CD4-positive, alpha-beta T cell treated with Interleukin-6 for 4 hours (primary cell): ENCODE results near the gene RXRA.

Experiments
- DNase-seq: peaks from one replicate; pipeline ENCODE4 v3.0.0-alpha.2; 2020; ENCODE audit warnings: mixed read lengths

RXRA gene

DNA sequence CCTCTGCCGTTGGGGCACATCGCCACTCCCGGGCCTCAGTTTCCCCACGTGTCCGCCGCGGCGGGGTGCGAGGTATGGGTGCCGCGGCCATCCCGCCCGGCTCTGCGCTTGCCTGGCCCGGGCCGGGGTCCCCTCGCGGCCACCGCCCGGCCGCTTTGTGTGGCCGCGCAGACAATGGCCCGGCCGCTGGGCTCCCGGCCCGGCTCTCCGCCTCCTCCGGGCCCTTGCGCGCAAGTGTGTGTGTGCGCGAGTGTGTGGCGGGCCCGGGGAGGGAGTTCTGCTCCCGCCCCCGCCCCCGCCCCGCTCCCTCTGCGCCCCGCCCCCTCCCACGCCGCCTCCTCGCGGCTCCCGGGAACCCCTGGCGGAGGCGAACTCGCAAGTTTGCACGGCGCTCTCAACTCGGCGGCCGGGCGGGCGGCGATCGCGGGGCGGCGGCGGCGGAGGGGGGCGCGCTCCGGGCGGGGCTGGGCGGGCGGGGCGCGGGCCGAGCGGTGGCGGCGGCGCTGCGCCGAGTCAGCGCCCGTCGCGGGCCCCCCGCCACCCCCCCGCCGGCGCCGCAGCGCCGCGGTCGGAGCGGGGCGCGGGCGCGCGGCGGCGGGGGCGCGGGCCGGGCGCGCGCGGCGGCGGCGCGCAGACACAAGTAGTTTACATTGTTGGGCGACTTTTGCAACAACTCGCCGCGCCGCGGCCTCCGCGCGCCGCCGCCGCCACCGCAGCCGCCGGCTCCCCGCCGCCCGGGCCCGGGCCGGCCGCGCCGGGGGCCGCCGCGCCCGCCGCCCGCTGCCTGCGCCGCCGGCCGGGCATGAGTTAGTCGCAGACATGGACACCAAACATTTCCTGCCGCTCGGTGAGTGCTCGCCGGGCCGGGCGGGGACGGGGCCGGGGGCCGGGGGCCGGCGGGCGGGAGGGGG lies at the start of gene RXRA:
Gene RXRA, plus strand, starts transcription at position 643 of the 911 bp plus-strand sequence. Its CDS starts 177 bp downstream, at position 820.
- peak; percentile 83 for DNase-seq

DNA sequence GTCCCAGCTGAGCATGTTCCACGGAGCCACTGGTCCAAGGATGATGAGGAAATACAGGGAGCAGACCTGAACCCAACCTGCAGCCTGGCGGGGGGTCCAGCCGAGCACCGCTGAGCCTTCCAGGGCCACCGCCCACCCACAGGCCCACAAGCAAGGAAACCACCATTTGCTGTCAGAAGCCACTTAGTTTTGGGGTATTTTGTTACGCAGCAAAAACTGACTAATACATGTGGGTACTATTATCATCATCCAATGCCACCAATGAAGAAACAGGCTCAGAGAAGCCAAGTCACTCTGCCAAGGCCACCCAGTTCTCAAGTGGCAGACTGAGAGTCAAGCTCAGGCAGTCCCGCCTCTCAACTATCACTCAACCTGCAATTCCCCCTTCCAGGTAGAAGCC lies 48.0 kb upstream of the RXRA start:
- no peak for DNase-seq

DNA sequence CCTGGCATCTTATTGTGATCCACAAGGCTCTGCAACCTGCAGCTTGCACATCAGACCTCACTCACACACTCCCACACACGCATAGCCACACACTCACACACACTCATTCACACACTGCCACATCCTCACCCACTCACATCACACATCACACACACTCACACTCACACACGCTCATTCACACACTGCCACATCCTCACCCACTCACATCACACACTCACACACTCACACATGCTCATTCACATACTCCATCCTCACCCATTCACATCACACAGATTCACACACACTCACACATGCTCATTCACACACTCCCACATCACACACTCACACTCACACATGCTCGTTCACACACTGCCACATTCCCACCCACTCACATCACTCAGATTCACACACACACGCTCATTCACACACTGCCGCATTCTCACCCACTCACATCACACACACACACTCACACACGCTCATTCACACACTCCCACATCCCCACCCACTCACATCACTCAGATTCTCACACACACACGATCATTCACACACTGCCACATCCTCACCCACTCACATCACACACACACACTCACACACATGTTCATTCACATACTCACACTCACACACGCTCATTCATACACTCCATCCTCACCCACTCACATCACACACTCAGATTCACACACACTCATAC lies 47.1 kb upstream of the RXRA start:
- no peak for DNase-seq

DNA sequence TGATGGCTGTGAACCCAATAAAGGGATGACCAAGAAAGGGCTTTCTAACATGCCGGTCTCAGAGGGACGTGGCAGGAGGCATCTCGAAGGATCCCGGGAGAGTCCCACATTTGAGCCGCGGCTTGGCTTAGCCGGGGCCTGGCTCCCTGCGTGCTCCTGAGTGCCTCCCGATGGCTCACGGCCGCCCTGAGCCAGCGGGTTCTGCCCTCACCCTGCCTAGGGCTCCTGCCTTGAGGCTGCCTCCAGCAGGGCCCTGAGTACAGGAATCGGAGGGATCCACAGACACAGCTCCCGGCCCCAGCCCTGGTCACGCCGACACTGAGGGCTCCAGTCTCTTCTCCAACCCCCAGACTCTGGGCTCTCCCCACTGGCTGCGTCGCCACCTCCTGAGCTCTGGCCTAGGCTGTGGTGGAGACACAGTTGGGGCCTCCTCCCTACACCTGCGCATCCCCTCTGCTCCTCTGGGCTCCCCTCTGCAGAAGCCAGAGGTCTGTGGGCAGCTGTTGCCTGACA lies 44.1 kb upstream of the RXRA start:
- no peak for DNase-seq

DNA sequence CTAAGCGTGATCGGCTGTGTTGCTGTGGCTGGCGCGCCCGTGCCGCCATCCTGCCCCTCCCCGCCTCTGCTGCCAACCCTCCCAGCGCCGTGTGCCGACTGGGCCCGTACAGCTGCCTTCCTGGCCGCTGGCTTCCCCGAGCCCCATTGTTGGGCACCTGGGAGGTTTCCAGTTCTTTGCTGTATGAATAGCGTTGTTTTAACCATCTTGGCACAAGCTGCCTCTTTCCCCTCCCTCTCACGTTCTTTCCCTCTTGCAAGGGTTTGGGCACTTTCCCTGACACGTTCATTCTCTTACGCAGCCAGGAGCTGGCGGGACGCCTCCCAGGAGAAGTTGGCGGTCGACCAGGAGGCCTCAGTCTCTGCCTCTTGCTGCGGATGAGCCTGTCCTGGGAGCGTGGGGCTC lies 43.1 kb upstream of the RXRA start:
- no peak for DNase-seq

DNA sequence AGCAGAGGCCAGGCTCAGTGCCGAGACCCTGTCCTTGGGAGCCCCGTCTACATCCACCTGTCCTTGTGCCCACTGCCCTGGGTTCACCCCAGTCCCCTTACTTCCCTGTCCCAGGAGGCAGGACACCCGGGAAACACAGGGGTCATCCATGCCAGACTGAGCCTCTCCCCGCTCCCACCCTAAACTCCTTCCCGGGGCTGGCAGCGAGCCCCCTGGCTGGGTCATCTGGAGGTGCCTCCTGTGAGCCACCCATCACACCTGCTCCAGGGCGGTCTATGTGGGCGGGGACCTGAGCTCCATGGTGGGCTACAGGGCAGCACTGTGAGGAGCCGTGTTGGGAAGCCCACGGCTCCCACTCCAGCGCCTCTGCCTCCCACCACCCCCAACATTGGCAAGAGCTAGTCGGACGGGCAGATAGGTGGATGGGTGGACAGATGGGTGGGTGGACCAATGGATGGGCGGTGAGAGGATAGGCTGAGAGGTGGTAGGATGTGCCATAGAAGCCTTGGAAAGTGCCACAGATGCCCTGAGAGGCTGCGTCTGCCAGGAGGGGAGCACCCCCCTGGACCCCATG lies 42.5 kb upstream of the RXRA start:
- DNase-seq, result no peak

DNA sequence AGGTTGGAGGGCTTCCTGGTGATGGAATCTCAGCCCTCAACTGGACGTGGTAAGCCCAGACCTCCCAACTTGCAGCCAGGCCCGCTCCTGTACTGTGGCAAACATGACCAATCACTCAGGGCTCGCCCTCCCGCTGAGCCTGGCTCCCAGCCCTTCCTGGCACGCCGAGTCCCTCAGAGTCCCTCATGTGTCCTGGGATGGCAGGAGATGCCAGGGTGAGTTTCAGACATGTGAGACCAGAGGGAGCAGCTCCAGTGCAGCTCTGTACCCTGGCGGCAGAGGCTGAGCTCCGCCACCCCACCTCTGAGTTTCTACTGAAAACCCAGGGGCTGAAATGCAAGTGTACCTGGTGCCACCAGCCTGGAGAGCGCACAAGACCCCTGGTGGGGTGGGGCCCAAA lies 42.0 kb upstream of the RXRA start:
- no peak for DNase-seq

DNA sequence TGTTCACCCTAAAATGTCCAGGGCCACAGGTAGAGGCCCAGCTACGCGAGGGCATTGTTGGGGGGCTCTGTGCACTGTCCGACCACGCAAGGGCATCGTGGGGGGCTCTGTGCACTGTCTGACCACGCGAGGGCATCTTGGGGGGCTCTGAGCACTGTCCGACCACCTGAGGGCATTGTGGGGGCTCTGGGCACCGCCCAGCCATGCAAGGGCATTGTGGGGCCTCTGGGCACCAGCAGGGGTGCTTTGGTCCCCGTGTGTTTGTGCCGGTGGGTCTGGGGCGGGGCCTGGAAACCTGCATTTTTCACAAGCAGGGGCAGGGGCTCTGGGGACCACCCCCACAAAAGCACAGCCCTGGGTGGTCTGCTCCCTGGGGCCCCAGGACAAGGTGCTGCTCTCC lies 41.5 kb upstream of the RXRA start:
- DNase-seq, result no peak

DNA sequence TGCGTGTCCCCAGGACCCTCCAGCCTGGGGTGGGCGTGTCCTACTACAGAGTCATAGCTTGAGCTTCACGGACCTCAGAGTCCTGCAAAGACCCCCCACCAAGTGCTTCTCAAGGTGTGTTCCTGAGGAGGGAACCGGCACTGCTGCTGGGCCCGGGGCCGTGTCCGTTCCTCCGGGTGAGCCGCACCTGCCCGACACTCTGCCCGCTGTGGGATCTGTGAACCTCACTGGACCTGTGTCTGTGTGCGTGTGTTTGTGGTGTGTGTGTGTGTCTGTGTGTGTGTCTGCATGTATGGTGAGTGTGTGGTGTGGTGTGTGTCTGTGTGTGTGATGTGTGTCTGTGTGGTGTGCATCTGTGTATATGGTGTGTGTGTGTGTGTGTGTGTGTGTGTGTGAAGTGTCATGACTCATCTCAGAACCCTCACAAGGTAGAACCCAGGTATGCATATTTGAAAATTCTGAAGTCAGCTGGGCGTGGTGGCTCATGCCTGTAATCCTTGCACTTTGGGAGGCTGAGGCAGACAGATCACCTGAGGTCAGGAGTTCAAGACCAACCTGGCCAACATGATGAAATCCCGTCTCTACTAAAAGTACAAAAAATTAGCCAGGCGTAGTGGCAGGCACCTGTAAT lies 40.9 kb upstream of the RXRA start:
- DNase-seq, result no peak

DNA sequence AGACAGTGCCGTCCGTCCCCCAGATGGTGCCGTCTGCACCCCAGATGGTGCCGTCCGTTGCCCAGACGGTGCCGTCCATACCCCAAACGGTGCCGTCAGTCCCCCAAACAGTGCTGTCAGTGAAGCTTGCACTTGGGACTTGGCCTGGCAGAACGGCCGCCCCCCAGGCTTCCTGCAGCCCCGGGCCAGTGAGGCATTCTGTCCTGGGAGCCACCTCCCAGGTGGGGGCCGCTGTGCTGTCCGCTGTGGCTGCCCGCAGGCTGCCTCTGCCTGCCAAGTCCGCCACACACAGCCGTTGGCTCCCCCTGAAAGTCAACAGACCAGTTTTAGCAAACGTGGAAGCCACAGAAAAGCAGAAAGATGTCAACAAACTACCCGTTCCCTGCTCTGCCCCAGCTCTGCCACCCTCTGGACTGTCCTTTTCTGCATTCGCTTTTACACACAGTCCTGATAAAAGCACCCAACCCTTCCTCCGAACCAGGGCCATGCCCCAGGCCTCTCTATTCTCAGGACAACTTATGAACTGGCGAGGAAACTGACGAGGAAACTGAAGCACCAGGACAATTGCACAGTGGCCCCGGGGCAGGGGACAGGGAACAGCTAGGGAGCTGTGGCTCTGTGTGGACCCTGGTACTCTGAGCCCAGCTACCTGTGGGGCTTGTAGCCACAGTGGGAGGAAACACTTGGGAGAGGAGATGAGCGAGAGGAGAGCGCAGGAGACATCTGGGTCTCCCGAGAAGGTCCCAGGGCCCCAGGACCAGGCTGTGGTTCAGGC lies 39.6 kb upstream of the RXRA start:
- DNase-seq, result no peak

DNA sequence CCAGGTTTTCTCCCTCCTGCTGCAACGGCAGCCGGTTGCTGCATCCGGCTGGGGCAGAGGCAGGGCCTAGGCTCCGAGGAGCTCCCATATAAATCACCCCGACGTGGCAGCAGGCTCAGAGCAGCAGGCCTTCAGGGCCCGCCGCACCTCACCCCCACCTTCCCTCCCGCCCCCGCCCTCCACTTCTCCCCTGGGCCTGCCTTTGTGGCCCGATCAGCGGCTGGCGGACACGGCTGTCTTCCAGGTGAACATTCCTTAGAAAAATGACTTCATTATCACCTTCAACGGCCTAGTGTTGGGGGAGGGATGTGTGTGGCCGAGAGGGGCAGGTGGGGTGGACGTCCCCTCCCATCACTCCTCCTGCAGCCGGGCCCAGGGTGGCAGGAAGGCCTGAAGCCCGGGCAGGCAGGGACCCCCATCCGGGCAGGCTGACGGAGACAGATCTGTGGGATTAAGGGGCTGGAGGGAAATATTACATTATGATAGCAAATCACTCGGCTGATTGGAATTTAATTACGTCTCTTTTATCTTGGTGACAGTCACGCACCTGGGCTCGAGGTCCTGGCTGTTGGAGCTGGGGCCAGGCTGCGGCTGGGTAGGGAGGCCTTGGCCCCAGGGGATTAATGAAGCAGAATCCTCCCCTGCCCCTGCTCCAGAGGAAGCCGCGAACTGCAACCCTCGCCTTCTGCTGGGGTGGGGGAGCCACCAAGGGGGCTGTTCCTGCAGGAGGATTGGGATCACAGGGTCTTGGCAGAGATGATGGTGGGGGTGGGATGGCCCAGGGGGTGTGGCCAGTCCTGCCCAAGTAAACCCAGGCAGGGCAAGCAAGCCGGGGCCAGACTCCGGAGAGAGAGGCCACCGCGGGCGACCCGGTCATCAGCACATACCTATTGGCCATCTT lies 38.4 kb upstream of the RXRA start:
- DNase-seq, result no peak

DNA sequence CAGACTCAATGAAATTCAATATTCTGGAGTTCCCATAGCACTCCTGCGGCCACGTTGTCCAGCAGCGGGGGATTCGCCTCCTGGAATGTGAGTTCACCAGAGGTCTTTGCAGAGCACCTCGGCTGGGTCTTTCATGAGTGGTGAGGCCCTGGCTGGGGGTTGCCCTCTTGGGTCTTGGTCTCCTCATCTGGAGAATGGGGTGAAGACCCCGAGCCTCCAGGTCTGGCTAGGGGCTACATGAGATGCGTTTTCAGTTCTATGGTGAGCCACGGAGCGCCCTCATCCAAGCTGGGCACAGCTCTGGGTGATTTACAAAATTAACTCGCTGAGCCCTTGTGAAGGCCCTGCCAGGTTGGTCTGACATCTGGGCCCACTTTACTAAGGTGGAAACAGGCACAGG lies 37.5 kb upstream of the RXRA start:
- no peak for DNase-seq

DNA sequence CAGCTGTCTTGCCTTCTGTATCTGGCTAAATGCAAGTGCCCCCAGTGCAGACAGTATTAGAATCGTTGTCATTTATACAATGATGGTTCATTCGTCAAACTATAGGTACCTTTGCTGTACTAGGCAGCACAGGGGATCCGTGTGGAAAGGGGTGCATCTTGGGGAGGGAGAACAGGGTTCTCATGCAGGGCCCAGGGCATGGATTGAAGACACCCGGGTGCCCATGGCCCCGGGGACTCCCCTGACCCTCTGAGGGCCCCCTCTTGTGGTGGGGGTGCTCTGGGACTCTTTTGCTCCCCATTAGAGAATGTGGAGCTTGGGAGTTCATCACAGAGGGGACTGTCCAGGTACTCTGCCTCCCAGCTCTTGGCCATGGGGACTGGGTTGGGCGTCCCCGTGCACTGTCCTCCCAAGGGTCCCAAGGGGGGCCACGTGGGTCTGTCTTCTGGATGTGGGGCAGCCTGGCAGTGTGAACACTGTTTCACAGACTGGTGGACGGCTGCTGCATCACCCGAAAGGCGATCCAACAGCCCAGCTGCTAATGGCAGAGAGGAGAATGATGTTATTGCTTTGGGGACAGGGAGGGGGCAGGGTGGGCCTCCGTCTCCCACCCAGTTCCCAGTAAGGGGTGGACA lies 36.9 kb upstream of the RXRA start:
- DNase-seq, result no peak

DNA sequence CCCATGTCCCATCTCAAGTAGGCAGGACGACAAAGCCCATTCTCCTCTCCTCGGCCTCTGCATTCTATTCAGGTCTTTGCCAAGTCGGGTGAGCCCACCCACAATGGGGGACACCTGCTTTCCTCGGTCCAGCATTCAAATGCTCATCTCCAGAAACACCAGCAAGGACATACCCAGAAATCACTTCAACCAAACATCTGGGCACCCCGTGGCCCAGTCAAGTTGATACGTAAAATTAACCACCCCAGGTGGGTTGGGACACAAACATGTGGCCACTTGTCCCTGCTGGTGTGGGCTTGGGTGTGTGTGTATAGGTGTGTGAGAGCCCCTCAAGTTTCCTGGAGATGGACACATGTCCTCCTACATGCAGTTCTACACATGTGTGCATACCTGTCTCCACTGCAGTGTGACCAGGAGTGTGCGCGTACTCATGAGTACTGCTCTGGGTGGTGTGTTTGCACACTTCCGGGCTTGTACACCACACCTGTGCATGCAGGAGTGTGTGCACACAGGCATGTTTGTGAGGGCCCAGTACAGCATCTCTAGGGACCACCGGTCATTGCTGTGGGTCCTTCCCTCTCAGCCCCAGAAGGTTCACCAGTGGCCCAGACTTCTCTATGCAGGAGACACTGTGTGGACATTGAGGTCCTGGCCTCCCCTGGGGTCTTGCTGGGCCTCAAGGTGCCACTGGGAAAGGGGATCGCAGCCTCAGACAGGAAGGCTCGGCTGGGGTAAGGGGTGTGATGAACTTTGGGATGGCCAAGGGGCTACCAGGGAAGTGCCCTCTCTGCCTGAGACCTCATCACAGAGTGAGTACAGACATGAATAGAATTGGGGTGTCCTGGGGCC lies 35.4 kb upstream of the RXRA start:
- no peak for DNase-seq

DNA sequence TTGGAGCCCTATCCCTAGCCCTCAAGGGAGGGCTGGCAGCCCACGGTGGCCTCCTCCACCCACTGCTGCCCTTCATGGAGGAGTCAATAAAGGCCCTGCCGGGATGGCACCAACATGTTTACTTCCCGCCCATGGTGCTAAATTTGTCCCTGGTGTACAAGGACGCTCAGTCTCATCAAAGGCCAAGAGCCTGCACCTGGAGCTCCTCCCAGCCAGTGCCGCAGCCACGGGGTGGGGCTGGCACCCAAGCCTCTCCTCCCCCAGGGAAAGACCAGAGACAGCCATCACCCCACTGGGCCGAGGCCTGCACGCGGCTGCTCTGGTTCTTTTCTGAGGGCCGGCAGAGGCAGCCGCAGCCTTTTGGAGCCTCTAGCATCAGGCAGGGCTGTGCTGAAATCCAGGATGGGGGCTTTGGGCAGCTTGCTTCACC lies 34.8 kb upstream of the RXRA start:
- DNase-seq, result no peak

DNA sequence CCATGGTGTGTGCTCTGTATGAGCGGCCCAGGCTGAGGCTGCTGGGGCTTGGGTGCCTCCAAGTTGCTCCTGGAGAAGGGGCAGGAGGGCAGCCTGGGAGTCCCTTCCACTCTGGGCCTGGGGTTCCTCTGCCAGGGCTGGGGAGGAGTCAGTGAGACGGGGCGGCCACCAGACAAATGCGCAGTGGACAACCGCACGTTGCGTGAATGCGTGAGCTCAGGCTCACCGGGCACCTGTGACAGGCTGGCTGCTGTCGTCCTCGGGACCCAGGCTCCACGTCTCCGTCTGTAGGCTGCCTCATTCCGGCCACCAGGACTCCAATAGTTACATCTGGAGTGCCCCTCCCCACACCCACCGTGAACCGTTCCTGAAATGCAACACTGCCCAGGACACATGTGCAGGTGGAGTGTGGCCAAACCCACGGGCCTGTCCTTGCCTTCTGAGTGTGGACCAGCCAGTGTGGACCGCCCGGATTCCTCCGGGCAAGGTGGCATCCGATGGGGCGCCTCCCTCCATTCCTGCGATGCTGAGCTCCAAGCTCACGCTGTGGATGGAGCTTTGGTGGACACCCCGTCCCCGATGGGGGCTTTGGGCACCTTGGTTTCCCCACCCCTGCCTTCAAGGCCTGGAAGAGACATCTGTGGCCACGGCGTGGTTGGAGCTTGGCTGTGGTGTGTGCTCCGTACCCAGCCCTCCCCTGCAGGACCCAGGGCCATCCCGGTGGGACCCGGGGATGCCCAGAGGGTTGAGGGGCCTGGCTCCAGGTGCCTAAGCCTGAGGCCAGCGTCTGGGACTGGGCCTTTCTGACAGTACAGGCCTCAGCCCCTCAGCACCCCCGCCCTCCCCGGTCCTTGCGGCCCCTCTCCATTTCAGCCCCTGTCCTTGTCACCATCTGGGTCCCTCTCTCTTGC lies 34.0 kb upstream of the RXRA start:
- DNase-seq, result no peak

DNA sequence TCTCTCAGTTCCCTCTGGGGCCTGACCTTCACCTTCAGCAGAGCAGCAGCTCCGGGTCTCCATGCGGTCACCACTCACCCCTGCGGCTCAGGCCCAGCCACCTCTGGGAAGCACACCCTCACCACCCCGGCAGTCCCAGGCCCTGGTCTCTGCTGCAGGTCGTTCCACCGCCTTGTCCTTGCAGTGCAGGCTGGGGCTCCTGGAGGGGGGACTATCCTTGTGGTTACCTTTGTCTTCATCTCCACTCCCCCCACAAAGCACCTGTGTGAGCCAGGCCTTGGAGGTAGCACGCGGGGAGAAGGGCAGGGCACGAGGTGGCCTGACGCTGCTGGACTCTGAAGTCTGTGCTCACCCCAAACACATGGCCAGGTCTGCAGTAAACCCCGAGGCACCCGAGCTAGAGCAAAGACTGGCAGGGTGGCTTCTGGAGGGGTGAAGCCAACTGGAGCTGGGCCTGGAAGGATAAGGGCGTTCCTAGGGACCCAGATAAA lies 33.2 kb upstream of the RXRA start:
- DNase-seq, result no peak

DNA sequence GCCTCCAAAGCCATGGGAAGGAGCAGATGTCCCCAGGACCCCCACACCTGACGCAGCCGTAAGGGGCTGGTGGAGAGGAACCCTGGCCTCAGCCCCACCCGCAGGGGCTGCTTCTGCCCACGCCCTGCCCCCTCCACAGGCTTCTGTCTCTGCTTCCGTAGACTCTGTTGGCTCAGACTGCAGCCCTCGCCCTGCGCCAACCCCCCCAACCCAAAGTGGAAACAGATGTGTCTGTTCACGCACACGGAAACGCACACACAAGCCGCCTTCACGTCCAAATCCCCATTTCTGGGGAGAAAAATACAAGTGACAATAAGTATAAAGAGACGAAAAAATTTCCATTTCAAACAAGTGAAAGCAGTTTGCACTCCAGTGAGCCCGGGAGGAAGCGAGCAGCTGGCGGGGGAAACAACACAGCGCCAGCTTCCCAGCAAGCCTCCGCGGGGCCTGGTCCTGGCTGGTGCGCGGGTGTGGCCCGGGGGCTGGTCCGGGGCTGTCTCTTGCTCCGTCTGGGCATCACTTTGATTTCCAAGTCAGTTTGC lies 32.6 kb upstream of the RXRA start:
- no peak for DNase-seq
